Neutrophil (primary cell): ENCODE measurements around the gene SYTL2.
"Not testable (repeated sequence)": the region's sequence is repeated elsewhere in the genome, so short reads cannot be mapped to it uniquely, and the experiment has no call there.

Source experiments
- H3K27ac ChIP-seq: fragments of 200-600 bp; sonication (generic); 2 replicates; pipeline ENCODE4 v1.5.1; 2016; ENCODE audit warnings: mild to moderate bottlenecking, moderate library complexity
- H3K27me3 ChIP-seq: fragments of 200-600 bp; sonication (generic); 2 replicates; pipeline ENCODE4 v1.6.0; 2016; ENCODE audit warnings: mild to moderate bottlenecking
- H3K36me3 ChIP-seq: fragments of 200-600 bp; sonication (generic); 2 replicates; pipeline ENCODE4 v1.5.1; 2017
- H3K4me1 ChIP-seq, 2 experiments: fragments of 200-600 bp in 1 of 2; sonication (generic) in 1 of 2; 1 replicate in 1 of 2; 2 replicates in 1 of 2; pipeline versions ENCODE4 v1.5.1 to v1.6.1; 2013 to 2016; ENCODE audit warnings: low read depth in 1 of 2, low read length in 1 of 2, mild to moderate bottlenecking in 1 of 2, moderate library complexity in 1 of 2; ENCODE audit not compliant: control insufficient read depth in 1 of 2, insufficient read depth in 1 of 2
- H3K4me3 ChIP-seq, 2 experiments: fragments of 200-600 bp in 1 of 2; sonication (generic) in 1 of 2; 1 replicate in 1 of 2; 2 replicates in 1 of 2; pipeline ENCODE4 v1.5.1; 2013 to 2016; ENCODE audit warnings: low read depth in 1 of 2, low read length in 1 of 2, mild to moderate bottlenecking in 1 of 2, moderate library complexity in 1 of 2
- H3K9me3 ChIP-seq: fragments of 200-600 bp; sonication (generic); 2 replicates; pipeline ENCODE4 v1.5.1; 2016
- TF ChIP-seq, protein P1 (sequence below): fragments of 200-600 bp; sonication (generic); IDR thresholded peaks from 2 replicates; pipeline ENCODE4 v1.5.1; 2016; ENCODE audit warnings: antibody characterized with exemption

Gene SYTL2, protein sequence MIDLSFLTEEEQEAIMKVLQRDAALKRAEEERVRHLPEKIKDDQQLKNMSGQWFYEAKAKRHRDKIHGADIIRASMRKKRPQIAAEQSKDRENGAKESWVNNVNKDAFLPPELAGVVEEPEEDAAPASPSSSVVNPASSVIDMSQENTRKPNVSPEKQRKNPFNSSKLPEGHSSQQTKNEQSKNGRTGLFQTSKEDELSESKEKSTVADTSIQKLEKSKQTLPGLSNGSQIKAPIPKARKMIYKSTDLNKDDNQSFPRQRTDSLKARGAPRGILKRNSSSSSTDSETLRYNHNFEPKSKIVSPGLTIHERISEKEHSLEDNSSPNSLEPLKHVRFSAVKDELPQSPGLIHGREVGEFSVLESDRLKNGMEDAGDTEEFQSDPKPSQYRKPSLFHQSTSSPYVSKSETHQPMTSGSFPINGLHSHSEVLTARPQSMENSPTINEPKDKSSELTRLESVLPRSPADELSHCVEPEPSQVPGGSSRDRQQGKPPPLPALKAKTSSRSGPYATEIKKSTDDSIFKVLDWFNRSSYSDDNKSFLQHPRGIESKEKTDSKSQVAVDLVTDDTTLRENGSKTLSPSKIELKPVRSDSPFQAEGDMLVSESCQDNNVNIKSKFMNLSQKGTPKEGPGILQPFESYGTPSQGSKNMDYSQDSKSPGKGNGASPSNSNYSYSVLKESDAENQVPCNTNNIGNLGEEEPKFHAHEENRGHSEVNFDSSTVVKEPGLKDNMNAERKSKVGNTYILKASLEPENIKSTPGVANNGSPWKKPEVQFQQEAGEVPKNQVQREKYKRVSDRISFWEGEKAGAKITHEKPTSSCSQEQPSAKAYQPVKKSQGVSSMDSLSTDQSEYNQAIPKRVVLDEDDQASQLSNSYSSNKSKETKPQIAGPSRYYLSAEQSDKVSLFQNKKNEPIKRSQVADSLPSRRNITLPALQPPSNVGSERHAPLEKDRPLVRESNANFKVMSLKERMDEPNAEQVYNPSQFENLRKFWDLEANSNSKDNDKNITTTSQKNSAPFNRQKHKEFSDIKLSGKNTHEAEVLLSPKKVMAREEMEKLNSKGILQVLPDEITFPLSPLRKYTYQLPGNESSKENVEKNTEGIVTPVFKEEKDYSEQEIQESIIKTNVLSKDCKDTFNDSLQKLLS (N-terminal part only)

DNA sequence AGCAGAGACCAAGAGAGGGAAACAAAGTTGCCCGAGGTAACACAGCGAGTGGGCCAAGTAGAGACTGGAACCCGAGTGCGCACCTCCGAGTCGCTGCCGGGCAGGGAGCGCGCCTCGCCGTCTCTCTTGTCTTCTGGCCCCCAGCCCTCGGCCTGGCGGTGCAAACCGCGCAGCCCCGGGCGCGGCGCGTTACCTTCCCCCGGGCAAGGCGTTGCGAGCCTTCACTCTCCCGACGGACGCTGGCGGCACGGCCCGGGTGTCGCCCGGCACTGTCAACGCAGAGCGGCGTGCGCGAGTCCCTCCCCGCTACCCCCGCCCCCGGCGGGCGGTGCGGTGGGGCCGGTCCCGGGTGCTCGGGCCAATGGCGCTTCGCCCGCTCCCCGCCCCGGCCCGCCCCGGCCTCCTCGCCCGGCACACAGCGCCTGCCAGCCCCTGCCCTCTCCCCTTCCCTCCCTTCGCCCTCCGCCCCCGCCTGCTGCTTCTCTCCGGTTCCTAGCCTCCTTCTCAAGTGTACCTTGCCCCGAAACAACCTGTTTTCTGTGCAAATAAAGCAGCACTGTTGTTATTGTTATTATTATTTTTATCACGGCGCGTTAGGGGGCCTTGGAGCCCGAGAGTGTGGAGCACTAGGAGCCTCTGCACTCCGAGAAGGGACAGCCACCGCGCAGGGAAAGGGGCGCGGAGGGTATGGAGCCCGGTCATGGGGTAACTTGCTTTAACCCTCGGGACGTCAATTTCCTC lies at the start of gene SYTL2:
Gene SYTL2, minus strand, starts transcription at position 271 of the 741 bp plus-strand sequence. CDS start 53,416 bp downstream, outside the sequence.
- Histone ChIP-seq H3K4me3 (peak within 1 kb of the TSS; percentile 33 to 56), H3K9me3 (no peaks in the 10 kb centered on the region), H3K36me3 (no peaks in the 10 kb centered on the region), H3K27ac (no peak within 1 kb of the TSS), H3K27me3 (peaks cover 59% of the 10 kb centered on the region), H3K4me1 (peaks cover 7 to 14% of the 10 kb centered on the region in 2 experiments)
- TF ChIP-seq, protein P1, sequence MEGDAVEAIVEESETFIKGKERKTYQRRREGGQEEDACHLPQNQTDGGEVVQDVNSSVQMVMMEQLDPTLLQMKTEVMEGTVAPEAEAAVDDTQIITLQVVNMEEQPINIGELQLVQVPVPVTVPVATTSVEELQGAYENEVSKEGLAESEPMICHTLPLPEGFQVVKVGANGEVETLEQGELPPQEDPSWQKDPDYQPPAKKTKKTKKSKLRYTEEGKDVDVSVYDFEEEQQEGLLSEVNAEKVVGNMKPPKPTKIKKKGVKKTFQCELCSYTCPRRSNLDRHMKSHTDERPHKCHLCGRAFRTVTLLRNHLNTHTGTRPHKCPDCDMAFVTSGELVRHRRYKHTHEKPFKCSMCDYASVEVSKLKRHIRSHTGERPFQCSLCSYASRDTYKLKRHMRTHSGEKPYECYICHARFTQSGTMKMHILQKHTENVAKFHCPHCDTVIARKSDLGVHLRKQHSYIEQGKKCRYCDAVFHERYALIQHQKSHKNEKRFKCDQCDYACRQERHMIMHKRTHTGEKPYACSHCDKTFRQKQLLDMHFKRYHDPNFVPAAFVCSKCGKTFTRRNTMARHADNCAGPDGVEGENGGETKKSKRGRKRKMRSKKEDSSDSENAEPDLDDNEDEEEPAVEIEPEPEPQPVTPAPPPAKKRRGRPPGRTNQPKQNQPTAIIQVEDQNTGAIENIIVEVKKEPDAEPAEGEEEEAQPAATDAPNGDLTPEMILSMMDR, result no peak

DNA sequence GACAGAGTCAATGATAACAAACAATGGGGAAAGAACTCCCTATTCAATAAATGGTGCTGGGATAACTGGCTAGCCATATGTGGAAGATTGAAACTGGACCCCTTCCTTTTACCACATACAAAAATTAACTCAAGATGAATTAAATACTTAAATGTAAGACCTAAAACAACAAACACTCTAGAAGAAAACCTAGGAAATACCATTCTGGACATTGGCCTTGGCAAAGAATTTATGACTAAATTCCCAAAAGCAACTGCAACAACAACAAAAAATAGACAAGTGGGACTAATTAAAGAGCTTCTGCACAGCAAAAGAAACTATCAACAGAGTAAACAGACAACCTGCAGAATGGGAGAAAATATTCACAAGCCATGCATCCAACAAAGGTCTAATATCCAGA lies 48.6 kb upstream of the SYTL2 start:
- not testable (repeated sequence) for H3K4me1 ChIP-seq, H3K36me3 ChIP-seq, H3K27ac ChIP-seq, H3K27me3 ChIP-seq, H3K4me3 ChIP-seq, H3K9me3 ChIP-seq

DNA sequence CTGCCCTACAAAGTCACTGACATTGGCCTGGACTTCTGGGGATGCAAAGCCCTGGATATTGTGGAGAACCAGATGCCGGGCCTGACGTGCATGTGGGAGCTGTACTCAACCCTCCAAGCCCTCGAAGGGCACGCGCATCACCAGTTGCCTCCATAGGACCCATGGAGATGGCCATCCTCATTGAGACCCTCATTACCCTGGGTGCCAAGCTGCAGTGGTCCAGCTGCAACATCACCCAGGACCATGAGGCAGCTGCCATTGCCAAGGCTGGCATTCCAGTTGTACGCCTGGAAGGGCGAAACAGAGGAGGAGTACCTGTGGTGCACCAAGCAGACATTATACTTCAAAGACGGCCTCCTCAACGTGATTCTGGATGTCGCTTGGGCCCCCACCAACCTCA lies 46.2 kb upstream of the SYTL2 start:
- Histone ChIP-seq H3K27ac (no peak overlapping the region), H3K27me3 (no peaks in the 10 kb centered on the region), H3K4me1 (peaks cover 9 to 11% of the 10 kb centered on the region in 2 experiments), H3K9me3 (no peaks in the 10 kb centered on the region), H3K4me3 (no peak overlapping the region), H3K36me3 (no peaks in the 10 kb centered on the region)
- TF ChIP-seq, protein P1, result no peak

DNA sequence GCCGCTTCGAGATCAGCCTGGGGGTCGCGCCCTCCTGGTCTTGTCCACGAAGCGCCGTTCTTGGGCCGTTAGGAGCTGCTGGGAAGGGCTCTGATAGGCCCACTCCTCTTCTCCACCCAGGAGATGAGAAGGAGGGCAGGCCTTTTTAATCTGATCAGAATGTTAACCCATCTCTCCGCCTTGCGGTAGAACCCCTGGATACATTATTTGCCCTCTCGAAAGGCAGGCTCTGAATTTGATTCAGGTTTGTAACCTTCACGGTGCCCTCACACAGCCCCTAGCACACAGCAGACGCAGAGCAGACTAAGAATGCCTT lies 44.4 kb upstream of the SYTL2 start, which contains the start of gene CCDC83:
Gene CCDC83, plus strand, starts transcription at position 43 of the 316 bp plus-strand sequence. CDS start 9,741 bp downstream, outside the sequence.
- H3K9me3 ChIP-seq, result no peaks in the 10 kb centered on the region
- no peak within 1 kb of the TSS for H3K27ac ChIP-seq
- no peaks in the 10 kb centered on the region for H3K27me3 ChIP-seq
- no peaks in the 10 kb centered on the region for H3K36me3 ChIP-seq
- TF ChIP-seq, protein P1, result no peak
- peak within 1 kb of the TSS; percentile 65 to 70 for H3K4me3 ChIP-seq
- H3K4me1 ChIP-seq, result peaks cover 9 to 11% of the 10 kb centered on the region in 2 experiments

DNA sequence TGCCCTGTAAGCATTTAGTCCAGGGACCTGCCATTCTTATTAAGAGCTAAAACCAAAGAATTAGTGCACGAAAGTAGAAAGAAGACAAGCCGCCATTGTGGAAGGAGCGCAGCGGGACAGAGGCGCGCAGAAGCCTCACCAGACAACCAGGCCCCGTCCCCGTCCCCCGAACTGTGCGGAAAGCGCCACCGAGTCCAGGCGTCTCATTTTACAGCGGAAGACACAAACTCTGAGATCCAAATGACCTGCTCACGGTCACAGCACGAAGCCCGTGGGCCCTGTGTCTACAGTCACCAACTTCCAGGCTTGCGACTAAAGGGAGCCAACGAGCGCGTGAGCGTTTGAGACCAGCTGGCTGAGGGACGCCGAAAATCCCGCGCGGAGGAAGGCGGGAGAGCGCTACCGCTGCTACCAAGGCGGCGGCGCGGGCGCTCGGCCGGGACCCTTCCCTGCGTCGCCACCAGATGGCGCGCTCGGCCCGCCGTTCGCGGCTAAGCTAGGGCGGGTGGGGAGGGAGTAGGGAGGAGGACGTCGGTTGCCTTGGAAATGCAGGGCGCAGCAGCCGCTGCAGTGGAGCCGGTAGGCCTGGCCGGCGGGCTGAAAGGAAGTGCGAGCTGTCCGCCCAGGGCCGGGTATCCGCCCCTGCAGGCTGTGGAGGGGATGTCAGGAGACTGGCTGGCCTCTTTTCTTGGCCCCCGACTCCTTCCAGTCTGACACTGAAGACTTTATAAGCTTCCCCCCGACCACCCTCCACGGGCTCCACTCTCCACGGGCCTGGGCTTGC lies 43.8 kb upstream of the SYTL2 start:
- Histone ChIP-seq H3K36me3 (no peaks in the 10 kb centered on the region), H3K4me3 (peak overlapping the region; percentile 65 to 70), H3K4me1 (peaks cover 9 to 11% of the 10 kb centered on the region in 2 experiments), H3K9me3 (no peaks in the 10 kb centered on the region), H3K27me3 (no peaks in the 10 kb centered on the region), H3K27ac (no peak overlapping the region)
- TF ChIP-seq, protein P1, result peak; percentile 99
